ENCODE data around the gene ADAMTS12.

ADAMTS12 gene

GRCh38 chr5:33633699-33634098 lies 258.1 kb downstream of the ADAMTS12 start:
- no peak for DNase-seq (ENCODE audit: low spot score)
- peaks cover 0 to 10% of the 10 kb centered on the region in 2 donors for H3K9me3 ChIP-seq (replicated peaks in 1 of 2; ENCODE audit: control insufficient read depth in 2 of 2, insufficient read depth in 1 of 2, low read depth in 1 of 2, low read length in 2 of 2)
- H3K27ac ChIP-seq (replicated peaks; ENCODE audit: low read length): no peak overlapping the region
- no peak overlapping the region for H3K18ac ChIP-seq (ENCODE audit: low read length)
- no peak overlapping the region for H2BK120ac ChIP-seq (ENCODE audit: low read depth, low read length)
- peaks cover 0 to 2% of the 10 kb centered on the region in 2 donors for H3K4me1 ChIP-seq (ENCODE audit: control insufficient read depth in 2 of 2, insufficient read depth in 1 of 2, low read depth in 1 of 2, low read length in 2 of 2)
- H2BK5ac ChIP-seq (ENCODE audit: low read length): no peak overlapping the region
- no peak overlapping the region for H2AK5ac ChIP-seq (ENCODE audit: low read depth, low read length)
- H3K4me3 ChIP-seq (ENCODE audit: low read length in 2 of 2): no peak overlapping the region
- no peak overlapping the region for H4K8ac ChIP-seq (ENCODE audit: low read depth, low read length)
- H3K14ac ChIP-seq (ENCODE audit: low read length): no peak overlapping the region
- no peak overlapping the region for H3K9ac ChIP-seq (ENCODE audit: low read depth, low read length, poor library complexity)
- H2BK15ac ChIP-seq (ENCODE audit: low read length): no peak overlapping the region
- H3K4ac ChIP-seq (ENCODE audit: low read length): no peak overlapping the region
- no peaks in the 10 kb centered on the region for H3K79me1 ChIP-seq (ENCODE audit: low read depth, low read length)
- peaks cover 3 to 93% of the 10 kb centered on the region in 2 donors for H3K36me3 ChIP-seq (replicated peaks in 1 of 2; ENCODE audit: control insufficient read depth in 2 of 2, insufficient read depth in 2 of 2, low read length in 2 of 2)
- no peaks in the 10 kb centered on the region for H3K27me3 ChIP-seq (ENCODE audit: control insufficient read depth in 3 of 3, insufficient read depth in 3 of 3, low read depth in 1 of 3, low read length in 3 of 3)
- no peak overlapping the region for H3K23ac ChIP-seq (ENCODE audit: low read depth, low read length, poor library complexity)
- H2BK12ac ChIP-seq (ENCODE audit: low read length): no peak overlapping the region
- no peak overlapping the region for H4K91ac ChIP-seq (ENCODE audit: low read depth, low read length, poor library complexity)
- no peak overlapping the region for H3K4me2 ChIP-seq (ENCODE audit: insufficient read depth, low read length, poor library complexity, severe bottlenecking)
- no peak overlapping the region for H2AFZ ChIP-seq (ENCODE audit: low read length)
- no CpG with 5 or more reads among the region's 2 CpGs for WGBS, 2 donors (ENCODE audit: extremely low coverage in 2 of 2, insufficient read length in 2 of 2, insufficient replicate concordance in 1 of 2)

GRCh38 chr5:33631786-33632185 lies 260.0 kb downstream of the ADAMTS12 start:
- WGBS, 2 donors (ENCODE audit: extremely low coverage in 2 of 2, insufficient read length in 2 of 2, insufficient replicate concordance in 1 of 2): no CpG with 5 or more reads among the region's 1 CpG
- no peak overlapping the region for H3K23ac ChIP-seq (ENCODE audit: low read depth, low read length, poor library complexity)

GRCh38 chr5:33631139-33631538 lies 260.7 kb downstream of the ADAMTS12 start:
- no peak overlapping the region for H3K14ac ChIP-seq (ENCODE audit: low read length)
- no peak overlapping the region for H2BK120ac ChIP-seq (ENCODE audit: low read depth, low read length)
- H4K91ac ChIP-seq (ENCODE audit: low read depth, low read length, poor library complexity): no peak overlapping the region
- WGBS, 2 donors (ENCODE audit: extremely low coverage in 2 of 2, insufficient read length in 2 of 2, insufficient replicate concordance in 1 of 2): no CpG with 5 or more reads among the region's 1 CpG
- no peak overlapping the region for H3K27ac ChIP-seq (replicated peaks; ENCODE audit: low read length)
- H3K4ac ChIP-seq (ENCODE audit: low read length): no peak overlapping the region
- DNase-seq (ENCODE audit: low spot score): no peak
- H3K36me3 ChIP-seq (replicated peaks in 1 of 2; ENCODE audit: control insufficient read depth in 2 of 2, insufficient read depth in 2 of 2, low read length in 2 of 2): peaks cover 11 to 89% of the 10 kb centered on the region in 2 donors
- no peak overlapping the region for H2AFZ ChIP-seq (ENCODE audit: low read length)
- H3K4me2 ChIP-seq (ENCODE audit: insufficient read depth, low read length, poor library complexity, severe bottlenecking): no peak overlapping the region
- H3K4me3 ChIP-seq (ENCODE audit: low read length in 2 of 2): no peak overlapping the region
- no peak overlapping the region for H4K8ac ChIP-seq (ENCODE audit: low read depth, low read length)
- H3K18ac ChIP-seq (ENCODE audit: low read length): no peak overlapping the region
- H3K27me3 ChIP-seq (ENCODE audit: control insufficient read depth in 3 of 3, insufficient read depth in 3 of 3, low read depth in 1 of 3, low read length in 3 of 3): no peaks in the 10 kb centered on the region
- H2BK12ac ChIP-seq (ENCODE audit: low read length): no peak overlapping the region
- no peaks in the 10 kb centered on the region for H3K4me1 ChIP-seq (ENCODE audit: control insufficient read depth in 2 of 2, insufficient read depth in 1 of 2, low read depth in 1 of 2, low read length in 2 of 2)
- H3K9me3 ChIP-seq (replicated peaks in 1 of 2; ENCODE audit: control insufficient read depth in 2 of 2, insufficient read depth in 1 of 2, low read depth in 1 of 2, low read length in 2 of 2): peaks cover 0 to 7% of the 10 kb centered on the region in 2 donors
- no peak overlapping the region for H3K23ac ChIP-seq (ENCODE audit: low read depth, low read length, poor library complexity)
- H2BK5ac ChIP-seq (ENCODE audit: low read length): no peak overlapping the region
- H3K9ac ChIP-seq (ENCODE audit: low read depth, low read length, poor library complexity): no peak overlapping the region
- no peak overlapping the region for H2AK5ac ChIP-seq (ENCODE audit: low read depth, low read length)
- no peaks in the 10 kb centered on the region for H3K79me1 ChIP-seq (ENCODE audit: low read depth, low read length)
- H2BK15ac ChIP-seq (ENCODE audit: low read length): no peak overlapping the region

More at GRCh38 chr5:33631786-33632185, 260.0 kb downstream of the ADAMTS12 start:
- Histone ChIP-seq H3K18ac (ENCODE audit: low read length) (no peak overlapping the region), H3K9ac (ENCODE audit: low read depth, low read length, poor library complexity) (no peak overlapping the region), H2BK15ac (ENCODE audit: low read length) (no peak overlapping the region), H2BK120ac (ENCODE audit: low read depth, low read length) (no peak overlapping the region), H2AK5ac (ENCODE audit: low read depth, low read length) (no peak overlapping the region), H2AFZ (ENCODE audit: low read length) (no peak overlapping the region), H2BK12ac (ENCODE audit: low read length) (no peak overlapping the region), H2BK5ac (ENCODE audit: low read length) (no peak overlapping the region), H3K4me1 (ENCODE audit: control insufficient read depth in 2 of 2, insufficient read depth in 1 of 2, low read depth in 1 of 2, low read length in 2 of 2) (no peaks in the 10 kb centered on the region), H4K91ac (ENCODE audit: low read depth, low read length, poor library complexity) (no peak overlapping the region), H3K27me3 (ENCODE audit: control insufficient read depth in 3 of 3, insufficient read depth in 3 of 3, low read depth in 1 of 3, low read length in 3 of 3) (no peaks in the 10 kb centered on the region), H3K36me3 (replicated peaks in 1 of 2; ENCODE audit: control insufficient read depth in 2 of 2, insufficient read depth in 2 of 2, low read length in 2 of 2) (peaks cover 7 to 89% of the 10 kb centered on the region in 2 donors), H4K8ac (ENCODE audit: low read depth, low read length) (no peak overlapping the region), H3K9me3 (replicated peaks in 1 of 2; ENCODE audit: control insufficient read depth in 2 of 2, insufficient read depth in 1 of 2, low read depth in 1 of 2, low read length in 2 of 2) (peaks cover 0 to 7% of the 10 kb centered on the region in 2 donors), H3K4ac (ENCODE audit: low read length) (no peak overlapping the region), H3K79me1 (ENCODE audit: low read depth, low read length) (no peaks in the 10 kb centered on the region), H3K14ac (ENCODE audit: low read length) (no peak overlapping the region), H3K27ac (replicated peaks; ENCODE audit: low read length) (no peak overlapping the region), H3K4me2 (ENCODE audit: insufficient read depth, low read length, poor library complexity, severe bottlenecking) (no peak overlapping the region), H3K4me3 (ENCODE audit: low read length in 2 of 2) (no peak overlapping the region)
- no peak for DNase-seq (ENCODE audit: low spot score)

GRCh38 chr5:33629999-33630398 lies 261.8 kb downstream of the ADAMTS12 start:
- Histone ChIP-seq H2BK15ac (ENCODE audit: low read length) (no peak overlapping the region), H2BK120ac (ENCODE audit: low read depth, low read length) (no peak overlapping the region), H3K4me3 (ENCODE audit: low read length in 2 of 2) (no peak overlapping the region), H3K23ac (ENCODE audit: low read depth, low read length, poor library complexity) (no peak overlapping the region), H3K36me3 (replicated peaks in 1 of 2; ENCODE audit: control insufficient read depth in 2 of 2, insufficient read depth in 2 of 2, low read length in 2 of 2) (peaks cover 11 to 87% of the 10 kb centered on the region in 2 donors), H3K18ac (ENCODE audit: low read length) (no peak overlapping the region), H3K79me1 (ENCODE audit: low read depth, low read length) (no peaks in the 10 kb centered on the region), H3K4me1 (ENCODE audit: control insufficient read depth in 2 of 2, insufficient read depth in 1 of 2, low read depth in 1 of 2, low read length in 2 of 2) (no peaks in the 10 kb centered on the region), H3K9me3 (replicated peaks in 1 of 2; ENCODE audit: control insufficient read depth in 2 of 2, insufficient read depth in 1 of 2, low read depth in 1 of 2, low read length in 2 of 2) (peaks cover 0 to 7% of the 10 kb centered on the region in 2 donors), H3K4me2 (ENCODE audit: insufficient read depth, low read length, poor library complexity, severe bottlenecking) (no peak overlapping the region), H3K27ac (replicated peaks; ENCODE audit: low read length) (no peak overlapping the region), H3K4ac (ENCODE audit: low read length) (no peak overlapping the region), H3K9ac (ENCODE audit: low read depth, low read length, poor library complexity) (no peak overlapping the region), H2AFZ (ENCODE audit: low read length) (no peak overlapping the region), H3K14ac (ENCODE audit: low read length) (no peak overlapping the region), H4K91ac (ENCODE audit: low read depth, low read length, poor library complexity) (no peak overlapping the region), H2AK5ac (ENCODE audit: low read depth, low read length) (no peak overlapping the region), H2BK12ac (ENCODE audit: low read length) (no peak overlapping the region), H3K27me3 (ENCODE audit: control insufficient read depth in 3 of 3, insufficient read depth in 3 of 3, low read depth in 1 of 3, low read length in 3 of 3) (no peaks in the 10 kb centered on the region), H2BK5ac (ENCODE audit: low read length) (no peak overlapping the region), H4K8ac (ENCODE audit: low read depth, low read length) (no peak overlapping the region)
- DNase-seq (ENCODE audit: low spot score): no peak
- WGBS, 2 donors (ENCODE audit: extremely low coverage in 2 of 2, insufficient read length in 2 of 2, insufficient replicate concordance in 1 of 2): no CpG with 5 or more reads among the region's 2 CpGs
